GM21447 (cell line): ENCODE data around the gene SEC14L1.
"Not testable (repeated sequence)": the region's sequence is repeated elsewhere in the genome, so short reads cannot be mapped to it uniquely, and the experiment has no call there.

Source experiments
- ATAC-seq: cut with Tn5 transposase; IDR thresholded peaks from one replicate; pipeline ENCODE4 v1.9.1; 2021; ENCODE audit not compliant: unreplicated experiment

SEC14L1 gene

GRCh38 chr17:77140166-77140877, 447 bp upstream of the SEC14L1 start:
- ATAC-seq = peak; percentile 76

- ATAC-seq = no peak
These were observed 1.2 kb downstream of the SEC14L1 start for GRCh38 chr17:77141846-77142449.

GRCh38 chr17:77142689-77143088, 1.9 kb downstream of the SEC14L1 start:
- ATAC-seq = no peak

- ATAC-seq = no peak
These were observed 2.5 kb downstream of the SEC14L1 start for GRCh38 chr17:77143306-77143705.

GRCh38 chr17:77144227-77144626, 3.5 kb downstream of the SEC14L1 start:
- ATAC-seq = no peak

GRCh38 chr17:77145224-77145611, 4.4 kb downstream of the SEC14L1 start:
- no peak for ATAC-seq

GRCh38 chr17:77145612-77146245, 5.0 kb downstream of the SEC14L1 start:
- ATAC-seq = no peak

GRCh38 chr17:77146246-77146632, 5.5 kb downstream of the SEC14L1 start:
- no peak for ATAC-seq

GRCh38 chr17:77146882-77147281, 6.1 kb downstream of the SEC14L1 start:
- ATAC-seq = no peak

GRCh38 chr17:77147357-77147801, 6.6 kb downstream of the SEC14L1 start:
- ATAC-seq = peak; percentile 44

- ATAC-seq = no peak
These were observed 7.5 kb downstream of the SEC14L1 start for GRCh38 chr17:77148077-77148939.

- no peak for ATAC-seq
These were observed 8.3 kb downstream of the SEC14L1 start for GRCh38 chr17:77148940-77149510.

GRCh38 chr17:77150196-77150595, 9.4 kb downstream of the SEC14L1 start:
- ATAC-seq = no peak

- no peak for ATAC-seq
These were observed 10.4 kb downstream of the SEC14L1 start for GRCh38 chr17:77151186-77151585.

- ATAC-seq = not testable (repeated sequence)
These were observed 11.3 kb downstream of the SEC14L1 start for GRCh38 chr17:77152056-77152455.

- ATAC-seq = no peak
These were observed 12.7 kb downstream of the SEC14L1 start for GRCh38 chr17:77153472-77153871.

- ATAC-seq = no peak
These were observed 13.3 kb downstream of the SEC14L1 start for GRCh38 chr17:77153999-77154586.

- no peak for ATAC-seq
These were observed 14.4 kb downstream of the SEC14L1 start for GRCh38 chr17:77155125-77155524.

GRCh38 chr17:77157766-77158165, 17.0 kb downstream of the SEC14L1 start:
- ATAC-seq = not testable (repeated sequence)

- ATAC-seq = no peak
These were observed 19.5 kb downstream of the SEC14L1 start for GRCh38 chr17:77160091-77160874.
